CMK (cell line): ENCODE results near the gene SEC61A2.
"Not testable (repeated sequence)": the region's sequence is repeated elsewhere in the genome, so short reads cannot be mapped to it uniquely, and the experiment has no call there.

Experiments used
- DNase-seq: peaks from one replicate; pipeline ENCODE4 v3.0.0-alpha.2; 2010; ENCODE audit warnings: low read depth

SEC61A2 gene

GRCh38 chr10:12129222-12130111 lies at the start of gene SEC61A2:
TSS of gene SEC61A2 (plus strand) at chr10:12129677. CDS start at chr10:12129788, 111 bp downstream.
- DNase-seq: peak; percentile 64

- no peak for DNase-seq
These were observed 48.0 kb upstream of the SEC61A2 start for GRCh38 chr10:12081470-12081869.

GRCh38 chr10:12081879-12082557 lies 47.5 kb upstream of the SEC61A2 start:
- no peak for DNase-seq

- no peak for DNase-seq
These were observed 40.6 kb upstream of the SEC61A2 start for GRCh38 chr10:12088919-12089318.

- DNase-seq: no peak
These were observed 38.1 kb upstream of the SEC61A2 start for GRCh38 chr10:12091421-12091820.

- not testable (repeated sequence) for DNase-seq
These were observed 32.1 kb upstream of the SEC61A2 start for GRCh38 chr10:12097361-12097760.

- DNase-seq: no peak
These were observed 31.7 kb upstream of the SEC61A2 start for GRCh38 chr10:12097791-12098190.

- DNase-seq: no peak
These were observed 30.5 kb upstream of the SEC61A2 start for GRCh38 chr10:12098966-12099365.

- DNase-seq: no peak
These were observed 25.7 kb upstream of the SEC61A2 start for GRCh38 chr10:12103802-12104201.

GRCh38 chr10:12107781-12108180 lies 21.7 kb upstream of the SEC61A2 start:
- no peak for DNase-seq

GRCh38 chr10:12109286-12109685 lies 20.2 kb upstream of the SEC61A2 start:
- no peak for DNase-seq

- DNase-seq: no peak
These were observed 17.9 kb upstream of the SEC61A2 start for GRCh38 chr10:12111528-12111927.

GRCh38 chr10:12113627-12114026 lies 15.8 kb upstream of the SEC61A2 start:
- DNase-seq: no peak

GRCh38 chr10:12121673-12122072 lies 7.8 kb upstream of the SEC61A2 start:
- no peak for DNase-seq

GRCh38 chr10:12130237-12130872 lies 878 bp downstream of the SEC61A2 start:
- peak; percentile 38 for DNase-seq

- no peak for DNase-seq
These were observed 6.2 kb downstream of the SEC61A2 start for GRCh38 chr10:12135631-12136030.

GRCh38 chr10:12140038-12140437 lies 10.6 kb downstream of the SEC61A2 start:
- DNase-seq: no peak

- DNase-seq: no peak
These were observed 15.1 kb downstream of the SEC61A2 start for GRCh38 chr10:12144538-12144937.

GRCh38 chr10:12150163-12150562 lies 20.7 kb downstream of the SEC61A2 start:
- DNase-seq: no peak

- no peak for DNase-seq
These were observed 25.0 kb downstream of the SEC61A2 start for GRCh38 chr10:12154516-12154915.

- DNase-seq: no peak
These were observed 27.1 kb downstream of the SEC61A2 start for GRCh38 chr10:12156367-12157123.

GRCh38 chr10:12158111-12158510 lies 28.6 kb downstream of the SEC61A2 start:
- DNase-seq: no peak
